Cardiac fibroblast (primary cell): ENCODE results near the gene FUOM.

Experiments used
- DNase-seq, 2 donors: peaks; one replicate each; pipeline versions ENCODE4 v3.0.0 to v3.0.0-alpha.2; 2010; ENCODE audit warnings: low read depth in 2 of 2
- H3K4me3 ChIP-seq, 2 donors: replicated peaks in 1 of 2; 1 replicate in 1 of 2; 2 replicates in 1 of 2; pipeline ENCODE4 v1.5.1; 2011; ENCODE audit warnings: low read depth in 2 of 2, low read length in 2 of 2, mild to moderate bottlenecking in 2 of 2, moderate library complexity in 1 of 2
- CTCF ChIP-seq: IDR thresholded peaks from one replicate; pipeline ENCODE4 v1.5.1; 2011; ENCODE audit warnings: low read depth, mild to moderate bottlenecking, low read length, inconsistent platforms

FUOM gene

GRCh38 chr10:133365461-133366129 is 7.8 kb upstream of the FUOM start:
- no peak overlapping the region for H3K4me3 ChIP-seq
- TF ChIP-seq CTCF = no peak
- DNase-seq = no peak

GRCh38 chr10:133364645-133365431 is 7.0 kb upstream of the FUOM start:
- no peak for DNase-seq
- no peak for TF ChIP-seq CTCF
- H3K4me3 ChIP-seq = no peak overlapping the region

- DNase-seq = no peak
- TF ChIP-seq CTCF = no peak
- H3K4me3 ChIP-seq = no peak overlapping the region
Observed at GRCh38 chr10:133362846-133363245, 5.0 kb upstream of the FUOM start.

- no peak for DNase-seq
- no peak overlapping the region for H3K4me3 ChIP-seq
- no peak for TF ChIP-seq CTCF
Observed at GRCh38 chr10:133361773-133362441, 4.1 kb upstream of the FUOM start.

- DNase-seq = no peak
- no peak for TF ChIP-seq CTCF
- no peak overlapping the region for H3K4me3 ChIP-seq
Observed at GRCh38 chr10:133361227-133361626, 3.4 kb upstream of the FUOM start.

- DNase-seq = no peak
- no peak overlapping the region for H3K4me3 ChIP-seq
- TF ChIP-seq CTCF = no peak
Observed at GRCh38 chr10:133359972-133360610, 2.3 kb upstream of the FUOM start.
